NT2/D1 (cell line): Measurements from ENCODE around the gene CEP57.

Source experiments
- DNase-seq: peaks from one replicate; pipeline ENCODE4 v3.0.0-alpha.2; 2011; ENCODE audit warnings: low read depth, low spot score
- H3K27me3 ChIP-seq: 2 replicates; pipeline ENCODE4 v1.6.0; 2011; ENCODE audit warnings: mild to moderate bottlenecking; ENCODE audit not compliant: insufficient read length, insufficient read depth
- H3K36me3 ChIP-seq: 2 replicates; pipeline ENCODE4 v1.6.1; 2011; ENCODE audit warnings: mild to moderate bottlenecking, low read length, mixed read lengths; ENCODE audit not compliant: insufficient read depth, insufficient read length
- H3K4me1 ChIP-seq: 2 replicates; pipeline ENCODE4 v1.5.1; 2011; ENCODE audit not compliant: insufficient read depth, insufficient read length
- H3K4me3 ChIP-seq: 2 replicates; pipeline ENCODE4 v1.5.1; 2011; ENCODE audit warnings: low read depth; ENCODE audit not compliant: insufficient read length
- H3K9ac ChIP-seq: 2 replicates; pipeline ENCODE4 v1.6.0; 2011; ENCODE audit warnings: low read depth; ENCODE audit not compliant: insufficient read length
- H3K9me3 ChIP-seq: 2 replicates; pipeline ENCODE4 v1.5.1; 2011; ENCODE audit warnings: mild to moderate bottlenecking, low read length; ENCODE audit not compliant: insufficient read depth
- SUZ12 ChIP-seq: IDR thresholded peaks from 2 replicates; pipeline ENCODE4 v1.6.1; 2011; ENCODE audit not compliant: insufficient read length, insufficient read depth; ENCODE audit errors: extremely low read depth
- YY1 ChIP-seq: IDR thresholded peaks from 2 replicates; pipeline ENCODE4 v1.6.1; 2011; ENCODE audit not compliant: insufficient read length, insufficient read depth
- ZNF274 ChIP-seq: IDR thresholded peaks from 2 replicates; pipeline ENCODE4 v1.6.1; 2011; ENCODE audit warnings: mild to moderate bottlenecking, low read depth, low read length

The CEP57 gene

GRCh38 chr11:95827696-95828095 lies 37.4 kb downstream of the CEP57 start:
- H3K9me3 ChIP-seq: no peaks in the 10 kb centered on the region
- H3K36me3 ChIP-seq: peaks cover 39% of the 10 kb centered on the region
- no peak for DNase-seq

GRCh38 chr11:95829580-95830259 lies 39.4 kb downstream of the CEP57 start:
- no peak overlapping the region for H3K9ac ChIP-seq
- no peak for DNase-seq
- H3K36me3 ChIP-seq: peaks cover 51% of the 10 kb centered on the region
- no peaks in the 10 kb centered on the region for H3K27me3 ChIP-seq
- H3K4me3 ChIP-seq: no peak overlapping the region
- no peaks in the 10 kb centered on the region for H3K4me1 ChIP-seq
- no peaks in the 10 kb centered on the region for H3K9me3 ChIP-seq
- TF ChIP-seq YY1 (no peak), ZNF274 (no peak), SUZ12 (no peak)

More at GRCh38 chr11:95827696-95828095, 37.4 kb downstream of the CEP57 start:
- no peak overlapping the region for H3K4me3 ChIP-seq
- H3K27me3 ChIP-seq: no peaks in the 10 kb centered on the region
- TF ChIP-seq ZNF274 (no peak), YY1 (no peak), SUZ12 (no peak)
- no peaks in the 10 kb centered on the region for H3K4me1 ChIP-seq
- no peak overlapping the region for H3K9ac ChIP-seq

GRCh38 chr11:95831198-95831883 lies 41.0 kb downstream of the CEP57 start:
- no peak overlapping the region for H3K4me3 ChIP-seq
- TF ChIP-seq SUZ12 (no peak), ZNF274 (no peak), YY1 (no peak)
- H3K9ac ChIP-seq: no peak overlapping the region
- no peaks in the 10 kb centered on the region for H3K9me3 ChIP-seq
- H3K27me3 ChIP-seq: no peaks in the 10 kb centered on the region
- H3K4me1 ChIP-seq: no peaks in the 10 kb centered on the region
- peaks cover 51% of the 10 kb centered on the region for H3K36me3 ChIP-seq
- no peak for DNase-seq

GRCh38 chr11:95832763-95833162 lies 42.5 kb downstream of the CEP57 start:
- Histone ChIP-seq H3K9ac (no peak overlapping the region), H3K27me3 (no peaks in the 10 kb centered on the region), H3K4me3 (no peak overlapping the region), H3K36me3 (peaks cover 53% of the 10 kb centered on the region), H3K9me3 (no peaks in the 10 kb centered on the region), H3K4me1 (no peaks in the 10 kb centered on the region)
- no peak for TF ChIP-seq YY1
- TF ChIP-seq SUZ12: no peak
- TF ChIP-seq ZNF274: no peak
- DNase-seq: no peak

GRCh38 chr11:95833378-95833777 lies 43.1 kb downstream of the CEP57 start:
- Histone ChIP-seq H3K27me3 (no peaks in the 10 kb centered on the region), H3K9me3 (no peaks in the 10 kb centered on the region)

GRCh38 chr11:95835351-95835750 lies 45.1 kb downstream of the CEP57 start:
- no peak for DNase-seq
- Histone ChIP-seq H3K4me1 (no peaks in the 10 kb centered on the region), H3K9me3 (no peaks in the 10 kb centered on the region), H3K9ac (no peak overlapping the region), H3K27me3 (no peaks in the 10 kb centered on the region), H3K4me3 (no peak overlapping the region), H3K36me3 (peaks cover 55% of the 10 kb centered on the region)
- TF ChIP-seq YY1 (no peak), ZNF274 (no peak), SUZ12 (no peak)

More at GRCh38 chr11:95833378-95833777, 43.1 kb downstream of the CEP57 start:
- Histone ChIP-seq H3K4me1 (no peaks in the 10 kb centered on the region), H3K36me3 (peaks cover 52% of the 10 kb centered on the region), H3K4me3 (no peak overlapping the region), H3K9ac (no peak overlapping the region)
- TF ChIP-seq ZNF274 (no peak), SUZ12 (no peak), YY1 (no peak)
- no peak for DNase-seq

GRCh38 chr11:95835768-95836488 lies 45.6 kb downstream of the CEP57 start:
- Histone ChIP-seq H3K4me1 (no peaks in the 10 kb centered on the region), H3K9ac (no peak overlapping the region), H3K9me3 (no peaks in the 10 kb centered on the region), H3K27me3 (no peaks in the 10 kb centered on the region), H3K36me3 (peaks cover 55% of the 10 kb centered on the region), H3K4me3 (no peak overlapping the region)
- DNase-seq: peak; percentile 52
- TF ChIP-seq ZNF274: no peak
- no peak for TF ChIP-seq SUZ12
- TF ChIP-seq YY1: no peak
